H1 (cell line): ENCODE data around the gene EPHA7. TPM values are rescaled to one million over a fixed set of nuclear protein-coding genes. Genes with fewer than 3 reads are reported as not detected.

Experiments used
- CTCF ChIA-PET: fragments of 300-600 bp; sonication (Branson Sonifier 250); formaldehyde crosslinking; loops from one replicate; lab custom pipeline; 2021; ENCODE audit not compliant: partially characterized antibody; lab: Charles Lee
- POLR2A ChIA-PET: fragments of 300-600 bp; sonication (Branson Sonifier 250); formaldehyde crosslinking; loops from one replicate; lab custom pipeline; 2021; ENCODE audit warnings: inconsistent platforms; ENCODE audit not compliant: partially characterized antibody; lab: Charles Lee
- DNase-seq, 2 experiments: peaks; one replicate each; pipeline versions ENCODE4 v3.0.0 to v3.0.0-alpha.2; 2010 to 2022; ENCODE audit warnings: low spot score in 2 of 2, low read depth in 1 of 2, mixed read lengths in 1 of 2
- FAIRE-seq: peaks from 2 replicates; lab custom pipeline; 2011; peaks lifted over from hg19 to GRCh38; lab: Jason Lieb, UNC
- H2AFZ ChIP-seq: 2 replicates; pipeline ENCODE4 v1.8.1; 2012; ENCODE audit warnings: low read length, inconsistent platforms
- H2AK5ac ChIP-seq: 2 replicates; pipeline ENCODE4 v1.6.1; 2013; ENCODE audit warnings: low read depth, low read length
- H2BK120ac ChIP-seq: replicated peaks from 2 replicates; pipeline ENCODE3; 2013; ENCODE audit warnings: low read depth, low read length, inconsistent platforms
- H2BK12ac ChIP-seq: 2 replicates; pipeline ENCODE4 v1.6.1; 2013; ENCODE audit warnings: low read depth, low read length
- H2BK15ac ChIP-seq: 2 replicates; pipeline ENCODE4 v1.6.1; 2013; ENCODE audit warnings: low read length
- H2BK20ac ChIP-seq: 2 replicates; pipeline ENCODE4 v1.6.1; 2013; ENCODE audit warnings: low read length
- H2BK5ac ChIP-seq: 2 replicates; pipeline ENCODE4 v1.6.1; 2013; ENCODE audit warnings: low read depth, low read length
- H3K14ac ChIP-seq: 2 replicates; pipeline ENCODE4 v1.6.1; 2013; ENCODE audit warnings: inconsistent platforms; ENCODE audit not compliant: insufficient read length
- H3K18ac ChIP-seq: 2 replicates; pipeline ENCODE4 v1.6.1; 2013; ENCODE audit warnings: low read length; ENCODE audit errors: extremely low read depth
- H3K23ac ChIP-seq: 2 replicates; pipeline ENCODE4 v1.6.1; 2013; ENCODE audit warnings: inconsistent platforms; ENCODE audit not compliant: insufficient read length
- H3K23me2 ChIP-seq: 2 replicates; pipeline ENCODE4 v1.6.1; 2013; ENCODE audit warnings: low read depth, low read length
- H3K27ac ChIP-seq: 2 replicates; pipeline ENCODE4 v1.6.1; 2011; ENCODE audit warnings: low read depth, low read length, inconsistent platforms
- H3K27me3 ChIP-seq, 4 experiments: replicated peaks in 1 of 4; 1 replicate in 1 of 4; 2 replicates in 3 of 4; pipeline versions ENCODE4 v1.6.1 to v1.8.1; 2011 to 2013; ENCODE audit warnings: low read length in 3 of 4, mild to moderate bottlenecking in 3 of 4, inconsistent platforms in 2 of 4, mixed read lengths in 2 of 4, moderate library complexity in 1 of 4; ENCODE audit not compliant: control insufficient read depth in 3 of 4, insufficient read depth in 3 of 4; ENCODE audit errors: extremely low read depth in 1 of 4
- H3K36me3 ChIP-seq, 4 experiments: 2 replicates each; pipeline versions ENCODE4 v1.6.1 to v1.8.1; 2011 to 2013; ENCODE audit warnings: mild to moderate bottlenecking in 4 of 4, low read length in 3 of 4, moderate library complexity in 2 of 4, control low read depth in 1 of 4, inconsistent platforms in 1 of 4; ENCODE audit not compliant: insufficient read depth in 4 of 4, control insufficient read depth in 2 of 4
- H3K4ac ChIP-seq: replicated peaks from 2 replicates; pipeline ENCODE3; 2013; ENCODE audit warnings: low read length, low read depth, mixed read lengths, inconsistent platforms; ENCODE audit not compliant: insufficient read length
- H3K4me1 ChIP-seq, 4 experiments: replicated peaks in 1 of 4; 1 replicate in 1 of 4; 2 replicates in 3 of 4; pipeline versions ENCODE4 v1.6.1 to v1.8.1; 2011 to 2013; ENCODE audit warnings: low read length in 3 of 4, inconsistent platforms in 2 of 4, mixed read lengths in 1 of 4; ENCODE audit not compliant: insufficient read depth in 4 of 4, control insufficient read depth in 3 of 4
- H3K4me2 ChIP-seq, 2 experiments: 2 replicates each; pipeline versions ENCODE4 v1.6.1 to v1.8.1; 2011 to 2013; ENCODE audit warnings: low read depth in 2 of 2, low read length in 2 of 2, control low read depth in 1 of 2, inconsistent platforms in 1 of 2, mild to moderate bottlenecking in 1 of 2; ENCODE audit not compliant: insufficient read depth in 1 of 2
- H3K4me3 ChIP-seq, 4 experiments: fragments of 200-600, 300-600 bp in 1 of 4; sonication (generic), shearing (Covaris generic), sonication (Bioruptor Twin) in 1 of 4; 2 replicates each; pipeline versions ENCODE4 v1.5.1 to v1.8.1; 2011 to 2016; ENCODE audit warnings: low read length in 4 of 4, low read depth in 3 of 4, control low read depth in 2 of 4, inconsistent platforms in 2 of 4, mild to moderate bottlenecking in 2 of 4, mixed read lengths in 1 of 4, moderate library complexity in 1 of 4; ENCODE audit not compliant: insufficient read depth in 2 of 4; ENCODE audit errors: extremely low read depth in 1 of 4
- H3K56ac ChIP-seq: replicated peaks from 2 replicates; pipeline ENCODE3; 2013; ENCODE audit warnings: low read depth, mild to moderate bottlenecking, mixed read lengths, low read length, inconsistent platforms; ENCODE audit not compliant: insufficient read length
- H3K79me1 ChIP-seq: 2 replicates; pipeline ENCODE4 v1.6.1; 2013; ENCODE audit warnings: low read depth, low read length, control low read depth
- H3K79me2 ChIP-seq, 2 experiments: 2 replicates each; pipeline versions ENCODE4 v1.6.1 to v1.8.1; 2012 to 2013; ENCODE audit warnings: low read length in 2 of 2, mild to moderate bottlenecking in 2 of 2, inconsistent platforms in 1 of 2; ENCODE audit not compliant: insufficient read depth in 2 of 2, control insufficient read depth in 1 of 2
- H3K9ac ChIP-seq, 4 experiments: replicated peaks in 1 of 4; 1 replicate in 1 of 4; 2 replicates in 3 of 4; pipeline versions ENCODE4 v1.6.1 to v1.8.1; 2011 to 2013; ENCODE audit warnings: low read depth in 3 of 4, low read length in 3 of 4, control low read depth in 2 of 4, mild to moderate bottlenecking in 2 of 4, moderate library complexity in 2 of 4, inconsistent platforms in 1 of 4; ENCODE audit errors: extremely low read depth in 1 of 4
- H3K9me3 ChIP-seq, 2 experiments: 2 replicates each; pipeline versions ENCODE4 v1.6.1 to v1.8.1; 2012 to 2013; ENCODE audit warnings: mild to moderate bottlenecking in 2 of 2, moderate library complexity in 2 of 2, control low read depth in 1 of 2, inconsistent platforms in 1 of 2, low read depth in 1 of 2, low read length in 1 of 2, mixed read lengths in 1 of 2; ENCODE audit not compliant: insufficient read depth in 2 of 2
- H4K20me1 ChIP-seq, 2 experiments: replicated peaks in 1 of 2; 2 replicates each; pipeline versions ENCODE3 to v1.8.1; 2011 to 2013; ENCODE audit warnings: inconsistent platforms in 2 of 2, low read length in 2 of 2, mild to moderate bottlenecking in 1 of 2; ENCODE audit not compliant: insufficient read depth in 2 of 2, control insufficient read depth in 1 of 2
- H4K5ac ChIP-seq: 2 replicates; pipeline ENCODE4 v1.6.1; 2013; ENCODE audit warnings: low read length, low read depth, mixed read lengths, inconsistent platforms; ENCODE audit not compliant: insufficient read length
- H4K8ac ChIP-seq: 2 replicates; pipeline ENCODE4 v1.8.0; 2013; ENCODE audit warnings: mild to moderate bottlenecking, moderate library complexity, low read length, inconsistent platforms; ENCODE audit not compliant: insufficient read depth; ENCODE audit errors: extremely low read depth
- H4K91ac ChIP-seq: replicated peaks from 2 replicates; pipeline ENCODE3; 2013; ENCODE audit warnings: low read length, mixed read lengths, inconsistent platforms; ENCODE audit not compliant: insufficient read length
- BRCA1 ChIP-seq: IDR thresholded peaks from 2 replicates; pipeline ENCODE4 v1.6.1; 2012; ENCODE audit warnings: low read depth, low read length, improper control_type of control experiment
- CHD1 ChIP-seq: IDR thresholded peaks from 2 replicates; pipeline ENCODE4 v1.6.1; 2012; ENCODE audit warnings: low read depth, low read length, improper control_type of control experiment
- CTBP2 ChIP-seq: IDR thresholded peaks from 2 replicates; pipeline ENCODE4 v1.7.0; 2011; ENCODE audit warnings: borderline replicate concordance, mild to moderate bottlenecking, moderate library complexity, mixed read lengths, low read length; ENCODE audit not compliant: insufficient read depth, insufficient read length
- EGR1 ChIP-seq: IDR thresholded peaks from 2 replicates; pipeline ENCODE4 v1.6.1; 2011; ENCODE audit warnings: low read depth, low read length, borderline replicate concordance
- GABPA ChIP-seq: IDR thresholded peaks from 2 replicates; pipeline ENCODE4 v1.6.1; 2011; ENCODE audit warnings: mild to moderate bottlenecking, low read length, moderate library complexity, borderline replicate concordance; ENCODE audit not compliant: insufficient read depth
- HDAC6 ChIP-seq: IDR thresholded peaks from one replicate; pipeline ENCODE4 v1.7.1; 2012; ENCODE audit warnings: low read depth, mild to moderate bottlenecking, inconsistent platforms, low read length, moderate library complexity
- MAX ChIP-seq: IDR thresholded peaks from 2 replicates; pipeline ENCODE4 v1.6.1; 2012; ENCODE audit warnings: inconsistent platforms
- SIN3A ChIP-seq, 2 experiments: IDR thresholded peaks in 1 of 2; conservative IDR thresholded peaks in 1 of 2; 2 replicates each; pipeline ENCODE4 v1.6.1; 2011 to 2012; ENCODE audit warnings: low read length in 2 of 2, improper control_type of control experiment in 1 of 2, low read depth in 1 of 2, mild to moderate bottlenecking in 1 of 2
- SP4 ChIP-seq: IDR thresholded peaks from 2 replicates; pipeline ENCODE4 v1.6.1; 2012; ENCODE audit warnings: low read length, inconsistent platforms
- TBP ChIP-seq: IDR thresholded peaks from 2 replicates; pipeline ENCODE4 v1.6.1; 2011; ENCODE audit warnings: low read depth, low read length, improper control_type of control experiment
- TEAD4 ChIP-seq: IDR thresholded peaks from 2 replicates; pipeline ENCODE4 v1.6.1; 2012; ENCODE audit warnings: low read depth, low read length, inconsistent platforms, mixed read lengths
- ZNF274 ChIP-seq: IDR thresholded peaks from 2 replicates; pipeline ENCODE4 v1.7.0; 2012; ENCODE audit warnings: low read length, borderline replicate concordance; ENCODE audit errors: extremely low read depth
- whole genome bisulfite sequencing, 2 experiments: shearing (Covaris generic) in 1 of 2; methylation state at CpG; one replicate each; pipeline versions ENCODE4 v1.1.6 to v1.1.7; 2013 to 2015; ENCODE audit warnings: low lambda C conversion rate in 2 of 2, mixed read lengths in 2 of 2, inconsistent platforms in 1 of 2, low coverage in 1 of 2, missing lambda C conversion rate in 1 of 2; ENCODE audit not compliant: insufficient replicate concordance in 2 of 2, insufficient coverage in 1 of 2, insufficient read length in 1 of 2; ENCODE audit errors: extremely low coverage in 1 of 2, missing lambda C conversion rate in 1 of 2; 5-methylcytosine and 5-hydroxymethylcytosine counted together
- polyA plus RNA-seq, 7 experiments: library from polyadenylated mRNA; depleted of rRNA in 3 of 7; stranded (reverse) in 5 of 7; unstranded in 2 of 7; fragments of >200 nt in 5 of 7; fragments of 200-250 nt in 2 of 7; gene quantifications; 1 replicate in 5 of 7; 2 replicates in 1 of 7; 4 replicates in 1 of 7; pipeline versions ENCODE4 v1.2.1 to v1.2.3, GENCODE V29; 2011 to 2013; ENCODE audit warnings: missing spikeins in 2 of 7, mixed read lengths in 2 of 7
- total RNA-seq: library from RNA; stranded (reverse); fragmentation: NEBNext Ultra II Directional; extraction: Animal tissue kit (Norgen Biotek cat#: 25700); gene quantifications from 2 replicates; pipeline ENCODE4 v1.2.1, GENCODE V29; 2021

Gene EPHA7
- total and polyA plus RNA-seq, 2 of the 8 experiments (the other 6 are each of a cell fraction or from before 2014, with no cell fraction given): 1.3 to 6.8 TPM

DNA sequence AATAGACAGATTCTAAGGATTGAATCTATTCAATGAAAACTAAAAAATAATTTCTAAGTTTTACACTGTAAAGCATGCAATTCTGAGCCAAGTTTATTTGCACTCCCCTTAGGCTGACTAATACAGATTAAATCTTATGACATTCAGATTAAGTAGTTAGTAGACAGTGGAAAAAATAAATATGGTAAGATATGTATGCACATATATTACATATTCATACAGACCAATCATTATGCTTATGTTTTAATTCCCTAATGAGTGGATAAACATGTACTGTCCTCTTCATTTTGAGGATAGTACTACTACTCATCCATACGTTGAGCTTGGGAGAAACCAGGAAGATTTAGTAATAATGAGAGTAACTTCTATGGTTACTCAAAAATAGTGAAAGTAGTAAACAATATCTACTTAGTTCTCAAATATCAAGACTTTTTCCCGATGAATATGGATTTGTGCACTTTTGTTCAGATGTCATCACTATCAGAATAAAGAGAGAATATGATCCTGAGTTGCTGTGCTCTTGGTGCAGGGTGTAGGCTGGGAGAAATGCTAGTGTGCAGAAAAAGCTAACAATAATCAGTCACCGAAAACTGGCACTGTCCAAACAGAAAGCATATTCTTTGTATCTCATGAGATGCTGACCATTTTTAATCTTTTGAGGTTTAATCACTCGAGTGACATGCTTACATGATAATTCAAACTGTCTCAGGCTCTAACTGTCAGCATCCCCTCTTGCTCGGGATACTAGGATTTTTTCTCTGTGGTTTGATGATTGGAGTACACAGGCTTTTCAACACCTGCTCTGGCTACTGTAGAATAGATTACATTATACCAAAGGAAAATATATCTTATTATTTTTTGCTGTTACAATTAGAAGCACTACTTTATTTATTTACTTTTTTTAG, 111.6 kb downstream of the EPHA7 start:
- no peak for FAIRE-seq

More for the DNA sequence above, 111.6 kb downstream of the EPHA7 start:
- Histone ChIP-seq H3K4me3 (no peak overlapping the region), H3K4me2 (no peak overlapping the region), H2AFZ (no peak overlapping the region), H3K79me1 (no peaks in the 10 kb centered on the region), H3K23me2 (no peaks in the 10 kb centered on the region; the same call in 1 of the 2 replicates), H3K27me3 (no peaks in the 10 kb centered on the region), H3K9me3 (no peaks in the 10 kb centered on the region), H2BK15ac (no peak overlapping the region), H3K36me3 (no peaks in the 10 kb centered on the region), H3K4me1 (no peaks in the 10 kb centered on the region), H3K56ac (no peak overlapping the region), H4K91ac (no peak overlapping the region), H3K79me2 (no peaks in the 10 kb centered on the region), H3K23ac (no peak overlapping the region), H2BK5ac (no peak overlapping the region)
- DNase-seq: no peak
- 82% methylated on average over 5 of the region's 5 CpGs; no CpG with 5 or more reads in 1 of the 2 experiments for WGBS, 2 experiments
- TF ChIP-seq TBP (no peak), SIN3A (conservative IDR thresholded peaks at IDR 0.05 in 1 of 2, IDR thresholded peaks at IDR 0.05 in 1 of 2; ENCODE audit: low read depth in 1 of 2, low read length in 2 of 2) (no peak), HDAC6 (no peak), ZNF274 (no peak), BRCA1 (no peak), GABPA (no peak), CHD1 (no peak), EGR1 (no peak), MAX (no peak), CTBP2 (no peak), SP4 (no peak), TEAD4 (no peak)
- TF ChIP-seq, all 59 proteins: peak for 0
- CTCF ChIA-PET: interaction anchor here (0.6 kb wide), 1 partner anchor 72 kb away, joined by 5 read pairs; no protein-coding TSS in a partner anchor
- H4K5ac ChIP-seq: no peak overlapping the region
- no peak overlapping the region for H4K8ac ChIP-seq
- H2AK5ac ChIP-seq: no peak overlapping the region
- no peak overlapping the region for H3K4ac ChIP-seq
- H3K27ac ChIP-seq: no peak overlapping the region
- H2BK20ac ChIP-seq: no peak overlapping the region
- H4K20me1 ChIP-seq: no peaks in the 10 kb centered on the region
- no peak overlapping the region for H3K9ac ChIP-seq
- H2BK12ac ChIP-seq: no peak overlapping the region
- no peak overlapping the region for H3K18ac ChIP-seq
- H2BK120ac ChIP-seq: no peak overlapping the region
- POLR2A ChIA-PET: no interaction called here
- no peak overlapping the region for H3K14ac ChIP-seq
